Hematopoietic multipotent progenitor cell (in vitro differentiated cells): ENCODE measurements around the gene FDXACB1. TPM values are rescaled to one million over a fixed set of nuclear protein-coding genes. Genes with fewer than 3 reads are reported as not detected.
"Not testable (repeated sequence)": the region's sequence is repeated elsewhere in the genome, so short reads cannot be mapped to it uniquely, and the experiment has no call there.

Experiments
- DNase-seq, 3 donors: peaks; one replicate each; pipeline ENCODE4 v3.0.0-alpha.2; 2011 to 2015; ENCODE audit warnings: low read depth in 2 of 3, low spot score in 2 of 3
- total RNA-seq: library from RNA; depleted of rRNA; stranded (reverse); fragments of >200 nt; gene quantifications from one replicate; pipeline ENCODE4 v1.2.3, GENCODE V29; 2012

Gene FDXACB1
- total RNA-seq, 1 donor = 3.2 TPM

- DNase-seq = no peak
Observed at GRCh38 chr11:111910676-111911562, 32.0 kb upstream of the FDXACB1 start.

- DNase-seq = no peak
Observed at GRCh38 chr11:111909378-111909777, 30.4 kb upstream of the FDXACB1 start.

- DNase-seq = no peak
Observed at GRCh38 chr11:111908639-111909305, 29.8 kb upstream of the FDXACB1 start.

- no peak for DNase-seq
Observed at GRCh38 chr11:111906680-111907079, 27.7 kb upstream of the FDXACB1 start.

GRCh38 chr11:111905411-111905810, 26.4 kb upstream of the FDXACB1 start:
- no peak for DNase-seq

- DNase-seq = no peak
Observed at GRCh38 chr11:111886844-111887243, 7.9 kb upstream of the FDXACB1 start.

- DNase-seq = no peak
Observed at GRCh38 chr11:111886032-111886431, 7.1 kb upstream of the FDXACB1 start.

GRCh38 chr11:111885053-111885452, 6.1 kb upstream of the FDXACB1 start:
- DNase-seq = not testable (repeated sequence)

GRCh38 chr11:111882202-111882601, 3.2 kb upstream of the FDXACB1 start:
- no peak for DNase-seq

- DNase-seq = no peak
Observed at GRCh38 chr11:111879637-111879960, 634 bp upstream of the FDXACB1 start.

GRCh38 chr11:111878385-111878848, 548 bp downstream of the FDXACB1 start:
- DNase-seq = peak in 1 of 3 donors; percentile 1

- no peak for DNase-seq
Observed at GRCh38 chr11:111871693-111872161, 7.2 kb downstream of the FDXACB1 start.

GRCh38 chr11:111870886-111871692, 7.9 kb downstream of the FDXACB1 start, which contains the start of gene ALG9:
TSS of gene ALG9 (minus strand) at chr11:111871581. CDS start at chr11:111871482, 99 bp downstream.
- DNase-seq = peak; percentile 84 to 88 (median 86)

GRCh38 chr11:111870522-111870885, 8.5 kb downstream of the FDXACB1 start:
- DNase-seq = no peak

- DNase-seq = no peak
Observed at GRCh38 chr11:111870113-111870512, 8.9 kb downstream of the FDXACB1 start.

- DNase-seq = no peak
Observed at GRCh38 chr11:111860257-111860656, 18.7 kb downstream of the FDXACB1 start.

GRCh38 chr11:111855506-111855905, 23.5 kb downstream of the FDXACB1 start:
- no peak for DNase-seq

GRCh38 chr11:111852103-111852502, 26.9 kb downstream of the FDXACB1 start:
- DNase-seq = no peak

GRCh38 chr11:111851636-111852035, 27.3 kb downstream of the FDXACB1 start:
- peak in 1 of 3 donors; percentile 28 for DNase-seq

GRCh38 chr11:111851067-111851466, 27.9 kb downstream of the FDXACB1 start:
- no peak for DNase-seq

- no peak for DNase-seq
Observed at GRCh38 chr11:111849631-111850030, 29.3 kb downstream of the FDXACB1 start.
